K562 (cell line): ENCODE results near the gene SFXN5. TPM values are rescaled to one million over a fixed set of nuclear protein-coding genes. Genes with fewer than 3 reads are reported as not detected.

Experiments used
- ETS2 ChIP-seq: IDR thresholded peaks from 2 replicates; pipeline ENCODE4 v1.6.1; 2016; ENCODE audit warnings: borderline replicate concordance, missing genetic modification characterization, mild to moderate bottlenecking, moderate library complexity, missing compliant biosample characterization; ENCODE audit not compliant: poor library complexity, severe bottlenecking
- KDM4B ChIP-seq, 2 experiments: fragments of 450-650 bp in 1 of 2; sonication (generic) in 1 of 2; IDR thresholded peaks; 2 replicates each; pipeline ENCODE4 v1.6.1; 2016 to 2017; ENCODE audit warnings: borderline replicate concordance in 2 of 2, antibody characterized with exemption in 1 of 2, low read depth in 1 of 2, mild to moderate bottlenecking in 1 of 2
- MAZ ChIP-seq, 2 experiments: fragments of 450-650 bp in 1 of 2; sonication (generic) in 1 of 2; formaldehyde crosslinking; IDR thresholded peaks in 1 of 2; conservative IDR thresholded peaks in 1 of 2; 2 replicates each; pipeline versions ENCODE4 v1.4.0 to v1.5.0; 2020; ENCODE audit warnings: mild to moderate bottlenecking in 1 of 2, missing genetic modification reagents in 1 of 2
- MCM2 ChIP-seq: fragments of 450-650 bp; IDR thresholded peaks from 2 replicates; pipeline ENCODE4 v1.6.1; 2017; ENCODE audit warnings: low read depth, mild to moderate bottlenecking
- ZFX ChIP-seq: sonication (generic); formaldehyde crosslinking; IDR thresholded peaks from 2 replicates; pipeline ENCODE4 v1.8.0; 2022; ENCODE audit warnings: mild to moderate bottlenecking, missing genetic modification reagents, moderate library complexity
- ZKSCAN1 ChIP-seq: fragments of 150-350 bp; IDR thresholded peaks from 2 replicates; pipeline ENCODE4 v1.6.1; 2016; ENCODE audit warnings: low read depth, low read length
- ZNF224 ChIP-seq: sonication (generic); formaldehyde crosslinking; IDR thresholded peaks from 2 replicates; pipeline ENCODE4 v1.8.0; 2022; ENCODE audit warnings: mild to moderate bottlenecking, missing genetic modification reagents
- ZNF584 ChIP-seq: fragments of 200-800 bp; sonication (Bioruptor generic); IDR thresholded peaks from 2 replicates; pipeline ENCODE4 v1.6.1; 2016; ENCODE audit warnings: low read depth, mild to moderate bottlenecking, missing genetic modification characterization, missing compliant biosample characterization
- ZNF707 ChIP-seq: fragments of 250-450 bp; sonication (Bioruptor Pico); conservative IDR thresholded peaks from 2 replicates; pipeline ENCODE4 v1.8.0; 2022; ENCODE audit warnings: inconsistent platforms, mild to moderate bottlenecking, moderate library complexity
- polyA plus RNA-seq, 8 experiments: library from polyadenylated mRNA; depleted of rRNA in 4 of 8; stranded (reverse) in 5 of 8; unstranded in 3 of 8; fragments of >200 nt; fragmentation: Nextera tagmentation in 2 of 8; fragmentation: Illumina TruSeq in 1 of 8; extraction: Ambion mirVana in 2 of 8; extraction: Trizol in 1 of 8; gene quantifications; 2 replicates each; pipeline versions ENCODE4 v1.2.1 to v1.2.3, GENCODE V29; 2011 to 2014; ENCODE audit warnings: inconsistent platforms in 1 of 8, missing spikeins in 1 of 8
- total RNA-seq, 7 experiments: library from RNA; depleted of rRNA in 6 of 7; stranded (reverse); fragments of >200 nt in 6 of 7; fragmentation: Illumina TruSeq in 2 of 7; extraction: Trizol in 2 of 7; gene quantifications; 2 replicates each; pipeline versions ENCODE4 v1.2.1 to v1.2.3, GENCODE V29; 2011 to 2021; ENCODE audit warnings: low replicate concordance in 1 of 7
- TF ChIP-seq, protein P1 (sequence below), 2 experiments: IDR thresholded peaks; 2 replicates each; pipeline ENCODE4 v1.6.1; 2012; ENCODE audit warnings: improper control_type of control experiment in 2 of 2, low read depth in 2 of 2, low read length in 2 of 2, borderline replicate concordance in 1 of 2
- TF ChIP-seq, protein P2 (sequence below): IDR thresholded peaks from 2 replicates; pipeline ENCODE4 v1.6.1; 2012; ENCODE audit warnings: low read depth, low read length, improper control_type of control experiment, borderline replicate concordance
- TF ChIP-seq, protein P3 (sequence below): fragments of 250-450 bp; sonication (Bioruptor Pico); IDR thresholded peaks from 2 replicates; pipeline ENCODE4 v1.4.0; 2020; ENCODE audit warnings: mild to moderate bottlenecking, moderate library complexity, borderline replicate concordance
- TF ChIP-seq, protein P4 (sequence below): sonication (generic); formaldehyde crosslinking; IDR thresholded peaks from 2 replicates; pipeline ENCODE4 v1.5.0; 2020; ENCODE audit warnings: missing genetic modification reagents

The SFXN5 gene
- total and polyA plus RNA-seq, 9 of the 15 experiments (the other 6 are each of a cell fraction or from before 2014, with no cell fraction given): 8.3 to 22.6 (median 16.0) TPM

DNA sequence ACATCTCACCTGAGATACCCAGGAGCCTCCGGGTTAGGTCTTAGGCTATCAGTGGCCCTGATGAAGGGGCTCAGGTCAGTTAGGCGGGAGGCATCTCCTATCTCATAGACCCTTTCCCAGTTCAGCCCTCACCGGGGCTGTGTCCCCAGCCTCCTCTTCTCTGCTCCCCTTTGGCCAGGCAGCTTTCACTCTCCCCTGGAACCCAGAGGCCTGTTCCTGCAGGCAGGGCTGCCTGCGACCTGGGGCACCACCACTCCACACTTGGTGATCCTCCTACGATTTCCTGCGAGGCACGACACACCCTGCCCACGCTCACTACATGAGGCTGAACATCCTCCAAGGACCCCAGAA, 51.2 kb downstream of the SFXN5 start (continued):
- TF ChIP-seq, protein P1, sequence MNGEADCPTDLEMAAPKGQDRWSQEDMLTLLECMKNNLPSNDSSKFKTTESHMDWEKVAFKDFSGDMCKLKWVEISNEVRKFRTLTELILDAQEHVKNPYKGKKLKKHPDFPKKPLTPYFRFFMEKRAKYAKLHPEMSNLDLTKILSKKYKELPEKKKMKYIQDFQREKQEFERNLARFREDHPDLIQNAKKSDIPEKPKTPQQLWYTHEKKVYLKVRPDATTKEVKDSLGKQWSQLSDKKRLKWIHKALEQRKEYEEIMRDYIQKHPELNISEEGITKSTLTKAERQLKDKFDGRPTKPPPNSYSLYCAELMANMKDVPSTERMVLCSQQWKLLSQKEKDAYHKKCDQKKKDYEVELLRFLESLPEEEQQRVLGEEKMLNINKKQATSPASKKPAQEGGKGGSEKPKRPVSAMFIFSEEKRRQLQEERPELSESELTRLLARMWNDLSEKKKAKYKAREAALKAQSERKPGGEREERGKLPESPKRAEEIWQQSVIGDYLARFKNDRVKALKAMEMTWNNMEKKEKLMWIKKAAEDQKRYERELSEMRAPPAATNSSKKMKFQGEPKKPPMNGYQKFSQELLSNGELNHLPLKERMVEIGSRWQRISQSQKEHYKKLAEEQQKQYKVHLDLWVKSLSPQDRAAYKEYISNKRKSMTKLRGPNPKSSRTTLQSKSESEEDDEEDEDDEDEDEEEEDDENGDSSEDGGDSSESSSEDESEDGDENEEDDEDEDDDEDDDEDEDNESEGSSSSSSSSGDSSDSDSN (IDR thresholded peaks at IDR 0.05; ENCODE audit: borderline replicate concordance in 1 of 2, low read depth in 2 of 2, low read length in 2 of 2): no peak
- no peak for TF ChIP-seq ETS2 (tag)
- no peak for TF ChIP-seq ZFX (CRISPR knock-in tag)
- no peak for TF ChIP-seq ZNF584 (CRISPR knock-in tag)
- TF ChIP-seq ZNF224 (CRISPR knock-in tag): no peak
- TF ChIP-seq, protein P2, sequence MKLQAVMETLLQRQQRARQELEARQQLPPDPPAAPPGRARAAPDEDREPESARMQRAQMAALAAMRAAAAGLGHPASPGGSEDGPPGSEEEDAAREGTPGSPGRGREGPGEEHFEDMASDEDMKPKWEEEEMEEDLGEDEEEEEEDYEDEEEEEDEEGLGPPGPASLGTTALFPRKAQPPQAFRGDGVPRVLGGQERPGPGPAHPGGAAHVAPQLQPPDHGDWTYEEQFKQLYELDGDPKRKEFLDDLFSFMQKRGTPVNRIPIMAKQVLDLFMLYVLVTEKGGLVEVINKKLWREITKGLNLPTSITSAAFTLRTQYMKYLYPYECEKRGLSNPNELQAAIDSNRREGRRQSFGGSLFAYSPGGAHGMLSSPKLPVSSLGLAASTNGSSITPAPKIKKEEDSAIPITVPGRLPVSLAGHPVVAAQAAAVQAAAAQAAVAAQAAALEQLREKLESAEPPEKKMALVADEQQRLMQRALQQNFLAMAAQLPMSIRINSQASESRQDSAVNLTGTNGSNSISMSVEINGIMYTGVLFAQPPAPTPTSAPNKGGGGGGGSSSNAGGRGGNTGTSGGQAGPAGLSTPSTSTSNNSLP: no peak
- TF ChIP-seq MAZ (CRISPR knock-in tag; conservative IDR thresholded peaks at IDR 0.05 in 1 of 2, IDR thresholded peaks at IDR 0.05 in 1 of 2): no peak
- TF ChIP-seq, protein P3, sequence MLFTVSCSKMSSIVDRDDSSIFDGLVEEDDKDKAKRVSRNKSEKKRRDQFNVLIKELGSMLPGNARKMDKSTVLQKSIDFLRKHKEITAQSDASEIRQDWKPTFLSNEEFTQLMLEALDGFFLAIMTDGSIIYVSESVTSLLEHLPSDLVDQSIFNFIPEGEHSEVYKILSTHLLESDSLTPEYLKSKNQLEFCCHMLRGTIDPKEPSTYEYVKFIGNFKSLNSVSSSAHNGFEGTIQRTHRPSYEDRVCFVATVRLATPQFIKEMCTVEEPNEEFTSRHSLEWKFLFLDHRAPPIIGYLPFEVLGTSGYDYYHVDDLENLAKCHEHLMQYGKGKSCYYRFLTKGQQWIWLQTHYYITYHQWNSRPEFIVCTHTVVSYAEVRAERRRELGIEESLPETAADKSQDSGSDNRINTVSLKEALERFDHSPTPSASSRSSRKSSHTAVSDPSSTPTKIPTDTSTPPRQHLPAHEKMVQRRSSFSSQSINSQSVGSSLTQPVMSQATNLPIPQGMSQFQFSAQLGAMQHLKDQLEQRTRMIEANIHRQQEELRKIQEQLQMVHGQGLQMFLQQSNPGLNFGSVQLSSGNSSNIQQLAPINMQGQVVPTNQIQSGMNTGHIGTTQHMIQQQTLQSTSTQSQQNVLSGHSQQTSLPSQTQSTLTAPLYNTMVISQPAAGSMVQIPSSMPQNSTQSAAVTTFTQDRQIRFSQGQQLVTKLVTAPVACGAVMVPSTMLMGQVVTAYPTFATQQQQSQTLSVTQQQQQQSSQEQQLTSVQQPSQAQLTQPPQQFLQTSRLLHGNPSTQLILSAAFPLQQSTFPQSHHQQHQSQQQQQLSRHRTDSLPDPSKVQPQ (CRISPR knock-in tag): no peak
- no peak for TF ChIP-seq KDM4B (IDR thresholded peaks at IDR 0.05; ENCODE audit: borderline replicate concordance in 2 of 2, low read depth in 1 of 2)
- TF ChIP-seq ZKSCAN1: no peak
- no peak for TF ChIP-seq ZNF707 (CRISPR knock-in tag)
- no peak for TF ChIP-seq MCM2
- TF ChIP-seq, protein P4, sequence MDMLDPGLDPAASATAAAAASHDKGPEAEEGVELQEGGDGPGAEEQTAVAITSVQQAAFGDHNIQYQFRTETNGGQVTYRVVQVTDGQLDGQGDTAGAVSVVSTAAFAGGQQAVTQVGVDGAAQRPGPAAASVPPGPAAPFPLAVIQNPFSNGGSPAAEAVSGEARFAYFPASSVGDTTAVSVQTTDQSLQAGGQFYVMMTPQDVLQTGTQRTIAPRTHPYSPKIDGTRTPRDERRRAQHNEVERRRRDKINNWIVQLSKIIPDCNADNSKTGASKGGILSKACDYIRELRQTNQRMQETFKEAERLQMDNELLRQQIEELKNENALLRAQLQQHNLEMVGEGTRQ (CRISPR knock-in tag): no peak
